K562 (cell line): Measurements from ENCODE around the gene ISG20. TPM values are rescaled to one million over a fixed set of nuclear protein-coding genes. Genes with fewer than 3 reads are reported as not detected.

Experiments
- ATAC-seq: fragments of 200-7000 bp; cut with Tn5 transposase; 3 replicates; pipeline ENCODE4 v1.9.1; 2020; ENCODE audit warnings: moderate library complexity
- BruUV-seq: library from RNA; stranded (reverse); fragments of 400-500 nt; replicated peaks from 2 replicates; lab custom pipeline; 2021; lab: Mats Ljungman, UMichigan
- CTCF ChIA-PET: fragments of 300-600 bp; formaldehyde crosslinking; extraction: SDS; loops from one replicate; lab custom pipeline; 2021; ENCODE audit warnings: low intra/inter-chr PET ratio; lab: Yijun Ruan, JAX
- POLR2A ChIA-PET: fragments of 300-600, 350-650 bp; sonication (Branson Sonifier 250); formaldehyde crosslinking; extraction: SDS; loops from one replicate; lab custom pipeline; 2021; ENCODE audit warnings: antibody characterized with exemption, inconsistent platforms; lab: Yijun Ruan, JAX
- DNase-seq, 4 experiments: peaks; one replicate each; pipeline versions ENCODE4 v3.0.0 to v3.0.0-alpha.2; 2011 to 2018; ENCODE audit warnings: low spot score in 3 of 4, mixed read lengths in 3 of 4; ENCODE audit errors: extremely low read depth in 1 of 4
- FAIRE-seq: peaks from 2 replicates; lab custom pipeline; 2011; peaks lifted over from hg19 to GRCh38; lab: Jason Lieb, UNC
- H2AFZ ChIP-seq: 2 replicates; pipeline ENCODE4 v1.6.0; 2011; ENCODE audit warnings: low read depth, low read length, control low read depth, inconsistent platforms
- H3K27ac ChIP-seq: fragments of 200-600 bp; 3 replicates; pipeline ENCODE4 v1.8.0; 2011; ENCODE audit warnings: low read depth, mild to moderate bottlenecking, control low read depth, inconsistent platforms, low read length, moderate library complexity, mixed read lengths; ENCODE audit errors: extremely low read depth
- H3K27me3 ChIP-seq, 2 experiments: fragments of 300-600 bp in 1 of 2; 2 replicates in 1 of 2; 3 replicates in 1 of 2; pipeline versions ENCODE4 v1.6.0 to v1.8.0; 2011; ENCODE audit warnings: inconsistent platforms in 2 of 2, low read length in 2 of 2, mild to moderate bottlenecking in 1 of 2, mixed read lengths in 1 of 2, moderate library complexity in 1 of 2; ENCODE audit not compliant: control insufficient read depth in 2 of 2, insufficient read depth in 2 of 2
- H3K36me3 ChIP-seq: fragments of 300-600 bp; 3 replicates; pipeline ENCODE4 v1.8.0; 2011; ENCODE audit warnings: mild to moderate bottlenecking, low read length, inconsistent platforms; ENCODE audit not compliant: control insufficient read depth, insufficient read depth
- H3K4me1 ChIP-seq, 2 experiments: fragments of 200-600 bp in 1 of 2; replicated peaks in 1 of 2; 2 replicates in 1 of 2; 3 replicates in 1 of 2; pipeline versions ENCODE4 v1.5.1 to v1.8.0; 2011; ENCODE audit warnings: inconsistent platforms in 2 of 2, low read length in 2 of 2, mild to moderate bottlenecking in 1 of 2, mixed read lengths in 1 of 2, moderate library complexity in 1 of 2; ENCODE audit not compliant: control insufficient read depth in 2 of 2, insufficient read depth in 2 of 2
- H3K4me2 ChIP-seq: 2 replicates; pipeline ENCODE4 v1.6.1; 2011; ENCODE audit warnings: low read length, control low read depth, inconsistent platforms, mixed read lengths; ENCODE audit not compliant: insufficient read depth
- H3K4me3 ChIP-seq: fragments of 200-600 bp; sonication (generic), shearing (Covaris generic); 2 replicates; pipeline ENCODE4 v1.5.1; 2016; ENCODE audit warnings: control low read depth, inconsistent platforms
- H3K79me2 ChIP-seq: fragments of 200-600 bp; 3 replicates; pipeline ENCODE4 v1.8.0; 2011; ENCODE audit warnings: low read length, inconsistent platforms; ENCODE audit not compliant: control insufficient read depth, insufficient read depth
- H3K9ac ChIP-seq, 2 experiments: 2 replicates each; pipeline versions ENCODE4 v1.6.0 to v1.6.1; 2011; ENCODE audit warnings: low read depth in 2 of 2, low read length in 2 of 2, control low read depth in 1 of 2, inconsistent platforms in 1 of 2, mild to moderate bottlenecking in 1 of 2, mixed read lengths in 1 of 2; ENCODE audit not compliant: insufficient read depth in 1 of 2
- H3K9me1 ChIP-seq: one replicate; pipeline ENCODE4 v1.6.0; 2011; ENCODE audit warnings: inconsistent platforms, mild to moderate bottlenecking, low read length, moderate library complexity; ENCODE audit not compliant: control insufficient read depth, insufficient read depth
- H3K9me3 ChIP-seq: replicated peaks from 2 replicates; pipeline ENCODE4 v1.5.1; 2011; ENCODE audit warnings: low read depth, low read length, inconsistent platforms; ENCODE audit not compliant: control insufficient read depth, insufficient read depth
- H4K20me1 ChIP-seq: replicated peaks from 2 replicates; pipeline ENCODE4 v1.6.1; 2011; ENCODE audit warnings: low read length, inconsistent platforms, mixed read lengths; ENCODE audit not compliant: control insufficient read depth, insufficient read depth
- CBX5 ChIP-seq: IDR thresholded peaks from 2 replicates; pipeline ENCODE4 v1.6.1; 2014; ENCODE audit warnings: low read depth, borderline replicate concordance
- ETV6 ChIP-seq, 3 experiments: fragments of 150-350 bp in 1 of 3; sonication (generic) in 1 of 3; formaldehyde crosslinking in 1 of 3; IDR thresholded peaks; 2 replicates each; pipeline versions ENCODE4 v1.6.1 to v1.8.0; 2014 to 2022; ENCODE audit warnings: borderline replicate concordance in 2 of 3, low read depth in 2 of 3, antibody characterized with exemption in 1 of 3, low read length in 1 of 3, mild to moderate bottlenecking in 1 of 3, missing genetic modification reagents in 1 of 3
- TGIF2 ChIP-seq: sonication (generic); formaldehyde crosslinking; IDR thresholded peaks from 2 replicates; pipeline ENCODE4 v1.8.1; 2022; ENCODE audit warnings: mild to moderate bottlenecking, missing genetic modification reagents, moderate library complexity
- ZNF347 ChIP-seq: fragments of 450-650 bp; formaldehyde crosslinking; IDR thresholded peaks from 2 replicates; pipeline ENCODE4 v1.4.0; 2020; ENCODE audit warnings: low read depth, mild to moderate bottlenecking, moderate library complexity
- WGBS: fragments of 100-300 bp; shearing (Covaris generic); methylation state at CpG from one replicate; pipeline ENCODE4 v1.1.6; 2016; ENCODE audit warnings: low coverage, mixed read lengths; ENCODE audit not compliant: insufficient coverage; ENCODE audit errors: missing lambda C conversion rate; 5-methylcytosine and 5-hydroxymethylcytosine counted together
- in situ Hi-C: fragments of 300-500 bp; cut with MboI; formaldehyde crosslinking; loops from 4 replicates; pipeline ENCODE4 v1.15.0; 2018; ENCODE audit warnings: inconsistent platforms, mixed read lengths
- intact Hi-C: fragments of 100-400 bp; cut with micrococcal nuclease; formaldehyde crosslinking; loops from 2 replicates; pipeline ENCODE4 v1.14.2; 2022
- polyA plus RNA-seq, 8 experiments: library from polyadenylated mRNA; depleted of rRNA in 4 of 8; stranded (reverse) in 5 of 8; unstranded in 3 of 8; fragments of >200 nt; fragmentation: Nextera tagmentation in 2 of 8; fragmentation: Illumina TruSeq in 1 of 8; extraction: Ambion mirVana in 2 of 8; extraction: Trizol in 1 of 8; gene quantifications; 2 replicates each; pipeline versions ENCODE4 v1.2.1 to v1.2.3, GENCODE V29; 2011 to 2014; ENCODE audit warnings: inconsistent platforms in 1 of 8, missing spikeins in 1 of 8
- total RNA-seq, 7 experiments: library from RNA; depleted of rRNA in 6 of 7; stranded (reverse); fragments of >200 nt in 6 of 7; fragmentation: Illumina TruSeq in 2 of 7; extraction: Trizol in 2 of 7; gene quantifications; 2 replicates each; pipeline versions ENCODE4 v1.2.1 to v1.2.3, GENCODE V29; 2011 to 2021; ENCODE audit warnings: low replicate concordance in 1 of 7
- TF ChIP-seq, protein P1 (sequence below): fragments of 450-650 bp; IDR thresholded peaks from 2 replicates; pipeline ENCODE4 v1.6.1; 2018; ENCODE audit not compliant: partially characterized antibody
- TF ChIP-seq, protein P2 (sequence below): fragments of 250-450 bp; sonication (Bioruptor Pico); IDR thresholded peaks from 2 replicates; pipeline ENCODE4 v1.8.0; 2021; ENCODE audit warnings: moderate library complexity, mild to moderate bottlenecking, inconsistent platforms
- TF ChIP-seq, protein P3 (sequence below): sonication (generic); formaldehyde crosslinking; IDR thresholded peaks from 2 replicates; pipeline ENCODE4 v1.8.0; 2022; ENCODE audit warnings: mild to moderate bottlenecking, missing genetic modification reagents
- TF ChIP-seq, protein P4 (sequence below), 2 experiments: fragments of 150-350 bp in 1 of 2; IDR thresholded peaks; 2 replicates each; pipeline ENCODE4 v1.6.1; 2012 to 2016; ENCODE audit warnings: low read depth in 2 of 2, low read length in 2 of 2, mild to moderate bottlenecking in 1 of 2, moderate library complexity in 1 of 2

ISG20 gene
- total and polyA plus RNA-seq, 9 of the 15 experiments (the other 6 are each of a cell fraction or from before 2014, with no cell fraction given) = 0.06 to 2.1 (median 1.00) TPM

DNA sequence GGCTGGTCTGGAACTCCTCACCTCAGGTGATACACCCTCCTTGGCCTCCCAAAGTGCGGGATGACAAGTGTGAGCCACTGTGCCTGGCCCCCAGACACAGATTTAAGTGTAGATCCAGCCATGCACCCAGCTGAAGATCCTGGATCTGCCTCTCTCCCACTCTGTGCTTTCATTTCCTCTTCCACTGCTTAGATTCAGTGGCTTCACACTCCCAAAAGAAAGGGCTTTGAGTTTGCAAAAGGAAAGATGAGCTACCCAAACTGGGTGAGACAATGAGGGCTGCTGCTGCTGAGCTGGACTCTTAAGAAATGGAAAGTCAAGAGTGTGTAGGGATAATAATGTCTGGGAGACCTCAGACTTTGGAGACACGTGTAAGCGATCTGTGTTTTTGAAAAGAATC is 45.5 kb downstream of the ISG20 start:
- intact Hi-C loops (no loop called here), in situ Hi-C loops (no loop called here)
- WGBS = 1% methylated on average over 3 of the region's 3 CpGs
- no peak overlapping the region for H3K4me2 ChIP-seq
- H3K9me1 ChIP-seq = no peaks in the 10 kb centered on the region
- no peak for FAIRE-seq
- no TSS peak for BruUV-seq
- no peaks in the 10 kb centered on the region for H3K9me3 ChIP-seq
- no peaks in the 10 kb centered on the region; the same call in 1 of the 2 replicates for H4K20me1 ChIP-seq
- H3K4me1 ChIP-seq = peaks cover 0 to 5% of the 10 kb centered on the region in 2 experiments; a peak in 2 of 5 replicates
- ATAC-seq = no peak
- no peak overlapping the region for H3K4me3 ChIP-seq
- H3K36me3 ChIP-seq = no peaks in the 10 kb centered on the region
- CTCF ChIA-PET = no interaction called here
- no peak overlapping the region for H3K27ac ChIP-seq
- H3K9ac ChIP-seq = no peak overlapping the region
- peaks cover 13 to 47% of the 10 kb centered on the region in 2 experiments; a peak in 4 of 5 replicates for H3K27me3 ChIP-seq
- POLR2A ChIA-PET = interaction anchor here (1.0 kb wide), 1 partner anchor 159 kb away, joined by 3 read pairs; no protein-coding TSS in a partner anchor
- no peaks in the 10 kb centered on the region for H3K79me2 ChIP-seq
- no peak for DNase-seq
- H2AFZ ChIP-seq = no peak overlapping the region
- TF ChIP-seq, protein P1, sequence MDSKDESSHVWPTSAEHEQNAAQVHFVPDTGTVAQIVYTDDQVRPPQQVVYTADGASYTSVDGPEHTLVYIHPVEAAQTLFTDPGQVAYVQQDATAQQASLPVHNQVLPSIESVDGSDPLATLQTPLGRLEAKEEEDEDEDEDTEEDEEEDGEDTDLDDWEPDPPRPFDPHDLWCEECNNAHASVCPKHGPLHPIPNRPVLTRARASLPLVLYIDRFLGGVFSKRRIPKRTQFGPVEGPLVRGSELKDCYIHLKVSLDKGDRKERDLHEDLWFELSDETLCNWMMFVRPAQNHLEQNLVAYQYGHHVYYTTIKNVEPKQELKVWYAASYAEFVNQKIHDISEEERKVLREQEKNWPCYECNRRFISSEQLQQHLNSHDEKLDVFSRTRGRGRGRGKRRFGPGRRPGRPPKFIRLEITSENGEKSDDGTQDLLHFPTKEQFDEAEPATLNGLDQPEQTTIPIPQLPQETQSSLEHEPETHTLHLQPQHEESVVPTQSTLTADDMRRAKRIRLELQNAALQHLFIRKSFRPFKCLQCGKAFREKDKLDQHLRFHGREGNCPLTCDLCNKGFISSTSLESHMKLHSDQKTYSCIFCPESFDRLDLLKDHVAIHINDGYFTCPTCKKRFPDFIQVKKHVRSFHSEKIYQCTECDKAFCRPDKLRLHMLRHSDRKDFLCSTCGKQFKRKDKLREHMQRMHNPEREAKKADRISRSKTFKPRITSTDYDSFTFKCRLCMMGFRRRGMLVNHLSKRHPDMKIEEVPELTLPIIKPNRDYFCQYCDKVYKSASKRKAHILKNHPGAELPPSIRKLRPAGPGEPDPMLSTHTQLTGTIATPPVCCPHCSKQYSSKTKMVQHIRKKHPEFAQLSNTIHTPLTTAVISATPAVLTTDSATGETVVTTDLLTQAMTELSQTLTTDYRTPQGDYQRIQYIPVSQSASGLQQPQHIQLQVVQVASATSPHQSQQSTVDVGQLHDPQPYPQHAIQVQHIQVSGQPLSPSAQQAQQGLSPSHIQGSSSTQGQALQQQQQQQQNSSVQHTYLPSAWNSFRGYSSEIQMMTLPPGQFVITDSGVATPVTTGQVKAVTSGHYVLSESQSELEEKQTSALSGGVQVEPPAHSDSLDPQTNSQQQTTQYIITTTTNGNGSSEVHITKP = no peak
- TF ChIP-seq, protein P2, sequence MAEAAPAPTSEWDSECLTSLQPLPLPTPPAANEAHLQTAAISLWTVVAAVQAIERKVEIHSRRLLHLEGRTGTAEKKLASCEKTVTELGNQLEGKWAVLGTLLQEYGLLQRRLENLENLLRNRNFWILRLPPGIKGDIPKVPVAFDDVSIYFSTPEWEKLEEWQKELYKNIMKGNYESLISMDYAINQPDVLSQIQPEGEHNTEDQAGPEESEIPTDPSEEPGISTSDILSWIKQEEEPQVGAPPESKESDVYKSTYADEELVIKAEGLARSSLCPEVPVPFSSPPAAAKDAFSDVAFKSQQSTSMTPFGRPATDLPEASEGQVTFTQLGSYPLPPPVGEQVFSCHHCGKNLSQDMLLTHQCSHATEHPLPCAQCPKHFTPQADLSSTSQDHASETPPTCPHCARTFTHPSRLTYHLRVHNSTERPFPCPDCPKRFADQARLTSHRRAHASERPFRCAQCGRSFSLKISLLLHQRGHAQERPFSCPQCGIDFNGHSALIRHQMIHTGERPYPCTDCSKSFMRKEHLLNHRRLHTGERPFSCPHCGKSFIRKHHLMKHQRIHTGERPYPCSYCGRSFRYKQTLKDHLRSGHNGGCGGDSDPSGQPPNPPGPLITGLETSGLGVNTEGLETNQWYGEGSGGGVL (CRISPR knock-in tag) = no peak
- TF ChIP-seq CBX5 (no peak), TGIF2 (no peak), ETV6 (IDR thresholded peaks at IDR 0.05; ENCODE audit: borderline replicate concordance in 1 of 2, low read depth in 2 of 2, low read length in 1 of 2) (no peak), ETV6 (CRISPR knock-in tag; IDR thresholded peaks at IDR 0.05; ENCODE audit: borderline replicate concordance) (no peak), ZNF347 (CRISPR knock-in tag) (no peak)
- TF ChIP-seq, protein P3, sequence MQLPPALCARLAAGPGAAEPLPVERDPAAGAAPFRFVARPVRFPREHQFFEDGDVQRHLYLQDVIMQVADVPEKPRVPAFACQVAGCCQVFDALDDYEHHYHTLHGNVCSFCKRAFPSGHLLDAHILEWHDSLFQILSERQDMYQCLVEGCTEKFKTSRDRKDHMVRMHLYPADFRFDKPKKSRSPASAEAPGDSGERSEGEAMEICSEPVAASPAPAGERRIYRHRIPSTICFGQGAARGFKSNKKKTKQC (CRISPR knock-in tag) = no peak
- TF ChIP-seq, protein P4, sequence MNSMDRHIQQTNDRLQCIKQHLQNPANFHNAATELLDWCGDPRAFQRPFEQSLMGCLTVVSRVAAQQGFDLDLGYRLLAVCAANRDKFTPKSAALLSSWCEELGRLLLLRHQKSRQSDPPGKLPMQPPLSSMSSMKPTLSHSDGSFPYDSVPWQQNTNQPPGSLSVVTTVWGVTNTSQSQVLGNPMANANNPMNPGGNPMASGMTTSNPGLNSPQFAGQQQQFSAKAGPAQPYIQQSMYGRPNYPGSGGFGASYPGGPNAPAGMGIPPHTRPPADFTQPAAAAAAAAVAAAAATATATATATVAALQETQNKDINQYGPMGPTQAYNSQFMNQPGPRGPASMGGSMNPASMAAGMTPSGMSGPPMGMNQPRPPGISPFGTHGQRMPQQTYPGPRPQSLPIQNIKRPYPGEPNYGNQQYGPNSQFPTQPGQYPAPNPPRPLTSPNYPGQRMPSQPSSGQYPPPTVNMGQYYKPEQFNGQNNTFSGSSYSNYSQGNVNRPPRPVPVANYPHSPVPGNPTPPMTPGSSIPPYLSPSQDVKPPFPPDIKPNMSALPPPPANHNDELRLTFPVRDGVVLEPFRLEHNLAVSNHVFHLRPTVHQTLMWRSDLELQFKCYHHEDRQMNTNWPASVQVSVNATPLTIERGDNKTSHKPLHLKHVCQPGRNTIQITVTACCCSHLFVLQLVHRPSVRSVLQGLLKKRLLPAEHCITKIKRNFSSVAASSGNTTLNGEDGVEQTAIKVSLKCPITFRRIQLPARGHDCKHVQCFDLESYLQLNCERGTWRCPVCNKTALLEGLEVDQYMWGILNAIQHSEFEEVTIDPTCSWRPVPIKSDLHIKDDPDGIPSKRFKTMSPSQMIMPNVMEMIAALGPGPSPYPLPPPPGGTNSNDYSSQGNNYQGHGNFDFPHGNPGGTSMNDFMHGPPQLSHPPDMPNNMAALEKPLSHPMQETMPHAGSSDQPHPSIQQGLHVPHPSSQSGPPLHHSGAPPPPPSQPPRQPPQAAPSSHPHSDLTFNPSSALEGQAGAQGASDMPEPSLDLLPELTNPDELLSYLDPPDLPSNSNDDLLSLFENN (IDR thresholded peaks at IDR 0.05; ENCODE audit: low read depth in 2 of 2, low read length in 2 of 2) = no peak
